Measurements from ENCODE around the gene DAGLA.

The DAGLA gene

GRCh38 chr11:61749591-61750217, 69.5 kb downstream of the DAGLA start:
- no peak for DNase-seq

GRCh38 chr11:61750631-61751273, 70.6 kb downstream of the DAGLA start:
- DNase-seq, result no peak

DNA sequence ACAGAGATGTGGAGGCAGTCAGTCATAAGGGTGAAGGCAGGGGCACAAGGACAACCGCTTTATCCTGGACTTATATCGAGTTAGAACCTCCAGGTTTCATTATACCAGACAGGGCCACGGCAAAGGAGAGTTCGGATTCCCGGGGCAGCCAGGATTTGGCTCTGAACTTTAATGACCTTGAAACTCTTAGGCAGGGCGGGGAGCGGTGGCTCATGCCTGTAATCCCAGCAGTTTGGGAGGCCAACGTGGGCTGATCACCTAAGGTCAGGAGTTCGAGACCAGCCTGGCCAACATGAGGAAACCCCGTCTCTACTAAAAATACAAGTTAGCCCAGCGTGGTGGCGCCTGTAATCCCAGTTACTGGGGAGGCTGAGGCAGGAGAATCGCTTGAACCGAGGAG, 71.2 kb downstream of the DAGLA start:
- no peak for DNase-seq

DNA sequence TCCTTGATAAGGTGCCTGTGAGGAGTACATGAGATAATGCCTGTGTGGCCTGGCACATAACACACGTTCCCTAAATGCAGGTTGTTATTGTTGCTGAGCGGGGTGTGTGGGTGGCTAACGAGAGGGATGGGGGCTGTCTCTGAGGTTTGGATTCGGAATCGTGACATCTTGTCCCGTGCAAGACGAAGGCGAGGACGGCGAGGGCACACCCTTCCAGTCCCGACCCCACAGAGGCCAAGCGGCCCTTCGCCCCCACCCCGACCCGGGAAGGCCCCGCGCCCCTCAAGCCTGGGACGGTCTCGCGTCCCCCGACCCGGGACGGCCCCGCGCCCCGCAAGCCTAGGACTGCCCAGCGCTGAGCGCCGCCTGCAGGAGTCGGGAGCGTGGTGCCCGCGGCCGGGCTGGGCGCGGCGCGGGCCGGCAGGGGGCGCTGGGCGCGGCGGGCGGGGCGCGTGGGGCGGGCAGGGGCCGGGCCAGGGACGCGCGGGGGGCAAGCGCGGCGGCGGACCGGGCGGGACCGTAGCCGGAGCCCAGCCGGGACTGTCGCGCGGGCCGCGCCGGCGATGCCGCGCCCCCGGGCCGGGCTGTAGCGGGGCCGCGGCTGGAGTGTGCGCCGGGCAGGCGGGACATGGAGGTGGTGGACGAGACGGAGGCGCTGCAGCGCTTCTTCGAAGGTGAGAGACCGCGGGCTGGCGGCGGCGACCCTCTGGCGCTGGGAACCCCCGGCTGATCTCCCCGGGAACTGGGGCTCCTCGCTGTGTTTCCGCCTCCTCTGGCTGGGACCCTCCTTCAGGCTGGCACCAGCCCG, 72.1 kb downstream of the DAGLA start, which contains the start of gene MYRF:
Gene MYRF (plus strand): TSS at position 520 of the 808 bp plus-strand sequence. CDS start 109 bp downstream, at position 629.
- no peak for DNase-seq

DNA sequence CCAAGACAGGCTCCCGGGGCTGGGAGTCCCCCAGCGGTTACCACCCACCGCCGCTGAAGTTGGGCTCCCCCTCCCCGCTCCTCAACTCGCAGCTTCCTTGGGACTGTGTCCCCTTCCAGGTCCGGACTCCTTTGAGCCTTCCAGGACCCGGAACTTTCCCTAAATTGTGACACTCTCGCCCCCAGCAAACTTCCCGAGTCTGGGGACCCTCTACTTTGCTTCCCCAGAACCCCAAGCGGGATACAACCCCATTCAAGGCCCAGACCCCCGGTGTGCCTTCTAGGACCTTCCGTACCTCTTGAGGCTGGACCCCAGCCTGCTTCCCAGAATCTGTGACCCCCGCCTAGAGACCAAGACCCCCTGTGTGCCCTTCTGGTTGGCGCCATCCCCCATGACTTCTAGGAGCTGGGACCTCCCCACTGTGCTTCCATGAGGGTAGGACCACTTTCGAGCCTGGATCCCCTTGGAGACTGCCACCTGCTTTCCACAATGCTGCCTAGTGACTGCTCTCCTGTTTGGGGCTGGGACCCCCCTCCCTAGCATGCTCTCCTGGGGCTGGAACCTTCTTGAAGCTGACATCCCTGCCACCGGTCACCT, 72.8 kb downstream of the DAGLA start:
- DNase-seq, result no peak

DNA sequence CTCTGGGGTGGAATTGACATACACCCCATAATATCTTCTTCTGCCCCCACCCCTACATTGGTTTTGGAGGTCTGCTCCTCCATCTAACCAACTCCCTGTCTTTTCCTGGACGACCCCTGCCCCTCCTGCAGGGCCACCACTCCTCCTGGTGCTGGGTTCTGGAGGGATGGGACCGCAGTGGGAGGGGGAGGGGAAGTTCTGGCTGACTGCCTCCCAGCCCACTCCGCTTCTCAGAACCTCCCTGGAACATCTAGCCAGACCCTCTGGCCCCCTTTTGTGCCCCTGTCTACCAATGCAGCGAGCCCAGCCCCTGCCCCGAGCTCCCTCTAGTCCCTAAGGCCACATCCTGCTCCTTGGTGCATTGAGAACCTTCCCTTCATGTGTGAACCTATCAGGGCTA, 73.5 kb downstream of the DAGLA start:
- no peak for DNase-seq

DNA sequence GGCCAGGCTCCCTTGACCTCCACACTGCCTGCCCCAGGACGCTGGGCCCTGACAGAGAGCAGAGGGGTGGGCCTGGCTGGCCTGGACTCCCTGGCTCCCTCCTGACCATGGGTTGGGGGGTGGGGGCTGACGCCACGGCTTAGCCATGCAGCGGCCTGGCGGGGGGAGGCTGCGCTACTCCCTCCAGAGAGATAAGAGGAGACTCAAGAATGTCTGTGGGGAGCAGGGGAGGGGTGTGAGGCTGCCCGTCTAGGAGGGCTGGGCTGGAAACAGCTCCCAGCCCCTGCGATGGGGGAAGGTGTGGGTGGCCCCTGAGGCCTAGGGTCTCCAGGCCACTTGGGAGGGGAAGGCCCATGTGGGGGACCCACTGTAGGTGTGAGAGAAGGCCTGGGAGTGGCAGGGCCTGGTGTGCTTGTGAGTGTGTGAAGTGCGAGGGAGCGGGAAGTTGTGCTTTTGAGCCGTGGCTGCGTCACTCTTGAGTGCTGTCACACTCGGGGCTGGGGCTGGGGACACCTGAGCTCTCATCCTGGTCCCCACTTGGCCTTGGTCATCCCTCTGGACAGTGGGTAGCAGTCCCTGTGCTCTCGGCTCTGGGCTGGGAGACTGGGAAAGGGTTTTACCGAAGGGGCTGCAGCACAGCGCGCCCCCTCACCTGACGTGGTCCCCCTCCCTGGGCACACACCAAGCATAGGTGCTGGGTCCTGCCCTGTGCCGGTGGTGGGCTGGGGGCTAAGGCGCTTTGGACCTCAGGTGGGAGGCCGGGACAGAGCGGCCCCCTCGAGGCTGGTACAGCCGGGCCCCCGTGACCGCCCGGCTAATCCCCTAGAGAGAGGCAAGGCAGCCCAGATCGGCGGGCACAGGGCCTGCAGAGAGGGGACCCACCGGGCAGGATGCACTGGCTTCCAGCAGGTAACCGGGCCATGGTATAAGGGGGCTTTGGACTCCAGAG, 74.6 kb downstream of the DAGLA start:
- DNase-seq, result no peak

DNA sequence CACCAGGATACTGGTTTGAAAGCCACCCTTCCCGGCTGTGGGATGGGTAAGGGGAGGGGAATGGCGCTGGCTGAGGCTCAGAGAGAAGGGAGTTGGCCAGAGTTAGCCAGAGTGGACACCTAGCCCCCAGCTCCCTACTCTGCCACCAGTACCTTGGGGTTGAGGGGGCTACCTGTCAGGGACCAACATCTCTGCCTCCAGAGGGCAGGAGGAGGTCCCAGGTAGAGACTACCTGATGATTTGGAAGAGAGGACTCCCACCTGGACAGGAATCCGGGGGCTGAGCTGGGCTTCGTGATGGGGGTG, 75.9 kb downstream of the DAGLA start:
- DNase-seq, result no peak

DNA sequence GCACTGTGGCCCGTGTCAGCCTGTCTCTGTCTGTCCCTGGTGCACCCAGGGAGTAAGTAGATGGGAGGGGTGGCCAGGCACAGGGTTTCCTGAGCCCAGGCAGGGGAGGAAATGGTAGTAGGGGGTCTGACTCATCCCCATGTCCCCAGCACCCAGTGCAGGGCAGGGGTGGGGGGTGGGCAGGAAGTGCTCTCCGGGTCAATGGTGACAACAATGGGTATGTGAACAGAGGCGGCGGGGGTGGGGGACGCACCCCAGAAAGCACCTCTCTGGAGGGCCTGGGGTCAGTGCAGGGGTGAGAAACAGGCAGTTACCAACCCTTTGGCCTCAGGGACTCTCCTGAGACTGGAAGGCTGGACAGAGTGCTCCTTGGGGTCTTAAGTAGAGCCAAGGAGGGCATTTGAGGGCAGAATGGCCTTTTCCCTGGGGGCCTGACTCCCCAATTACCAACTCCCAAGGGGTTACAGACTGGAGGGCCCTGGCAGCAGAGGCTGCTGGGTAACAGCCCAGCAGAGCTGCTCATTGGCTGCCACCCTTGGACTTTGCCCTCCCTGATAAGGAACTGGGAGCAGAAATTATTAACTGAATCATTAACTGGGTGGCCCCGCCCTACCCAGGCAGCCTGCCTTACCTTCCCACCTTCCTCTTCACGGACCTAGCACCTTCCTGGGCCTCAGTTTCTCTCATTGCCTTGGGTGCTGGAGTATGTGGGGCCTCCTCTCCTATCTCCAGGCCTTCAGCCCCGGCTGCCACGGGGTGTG, 76.4 kb downstream of the DAGLA start:
- no peak for DNase-seq

GRCh38 chr11:61757213-61757862, 77.1 kb downstream of the DAGLA start:
- no peak for DNase-seq

- DNase-seq, result no peak
These were observed 80.8 kb downstream of the DAGLA start for GRCh38 chr11:61760946-61761345.

- no peak for DNase-seq
These were observed 81.4 kb downstream of the DAGLA start for GRCh38 chr11:61761440-61762222.

DNA sequence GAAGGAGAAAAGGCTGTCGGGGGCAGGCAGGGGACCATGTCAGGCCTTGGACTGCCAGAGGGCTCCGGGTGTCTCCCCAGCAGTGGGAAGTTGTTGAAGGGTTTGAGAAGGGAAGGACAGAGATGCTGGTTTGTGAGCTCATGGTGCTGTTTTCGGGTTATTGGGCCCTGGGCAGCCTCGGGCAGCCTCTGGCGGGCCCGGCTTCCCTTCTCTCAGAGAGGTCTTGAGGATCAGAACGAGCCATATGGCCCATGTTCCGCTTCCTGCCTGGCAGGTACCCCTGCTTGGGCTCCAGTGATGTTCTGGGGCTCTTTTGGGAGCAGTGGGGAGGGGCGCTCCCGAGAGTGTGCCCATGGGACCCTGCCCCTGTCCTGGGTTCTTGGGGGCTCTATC, 82.0 kb downstream of the DAGLA start:
- no peak for DNase-seq

GRCh38 chr11:61762798-61763197, 82.6 kb downstream of the DAGLA start:
- DNase-seq, result no peak

- no peak for DNase-seq
These were observed 83.9 kb downstream of the DAGLA start for GRCh38 chr11:61763930-61764605.

DNA sequence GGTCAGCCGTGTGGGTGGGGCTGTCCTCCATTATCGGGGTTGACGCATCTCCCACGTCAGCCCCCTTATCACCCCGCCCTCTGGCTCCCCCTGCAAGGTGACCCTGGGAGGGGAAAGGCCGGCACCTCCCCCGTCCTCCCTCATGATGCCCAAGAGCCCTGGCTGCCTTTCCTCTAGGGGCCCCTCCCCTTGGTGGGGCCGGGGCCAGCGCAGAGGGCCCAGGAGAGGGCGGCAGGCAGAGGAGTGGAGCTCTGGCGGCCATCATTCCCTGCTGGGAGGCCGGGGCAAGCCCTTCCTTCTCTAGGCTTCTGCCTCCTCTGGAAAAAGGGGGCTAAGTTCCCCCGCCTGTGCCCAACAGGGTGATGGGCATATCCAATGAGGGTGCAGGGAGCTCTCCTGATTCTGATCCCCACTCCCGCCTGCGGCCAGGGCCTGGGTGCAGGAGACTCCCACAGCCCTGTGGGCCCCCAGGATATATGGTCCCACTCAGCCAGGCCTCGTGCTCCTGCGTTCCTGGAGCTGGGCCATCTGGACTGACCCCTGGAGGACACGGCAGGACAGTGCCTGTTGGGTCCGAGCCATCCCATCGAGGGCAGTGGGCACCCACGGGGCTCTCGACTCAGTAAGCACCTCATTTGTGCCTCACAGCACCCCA, 84.5 kb downstream of the DAGLA start:
- DNase-seq, result no peak

DNA sequence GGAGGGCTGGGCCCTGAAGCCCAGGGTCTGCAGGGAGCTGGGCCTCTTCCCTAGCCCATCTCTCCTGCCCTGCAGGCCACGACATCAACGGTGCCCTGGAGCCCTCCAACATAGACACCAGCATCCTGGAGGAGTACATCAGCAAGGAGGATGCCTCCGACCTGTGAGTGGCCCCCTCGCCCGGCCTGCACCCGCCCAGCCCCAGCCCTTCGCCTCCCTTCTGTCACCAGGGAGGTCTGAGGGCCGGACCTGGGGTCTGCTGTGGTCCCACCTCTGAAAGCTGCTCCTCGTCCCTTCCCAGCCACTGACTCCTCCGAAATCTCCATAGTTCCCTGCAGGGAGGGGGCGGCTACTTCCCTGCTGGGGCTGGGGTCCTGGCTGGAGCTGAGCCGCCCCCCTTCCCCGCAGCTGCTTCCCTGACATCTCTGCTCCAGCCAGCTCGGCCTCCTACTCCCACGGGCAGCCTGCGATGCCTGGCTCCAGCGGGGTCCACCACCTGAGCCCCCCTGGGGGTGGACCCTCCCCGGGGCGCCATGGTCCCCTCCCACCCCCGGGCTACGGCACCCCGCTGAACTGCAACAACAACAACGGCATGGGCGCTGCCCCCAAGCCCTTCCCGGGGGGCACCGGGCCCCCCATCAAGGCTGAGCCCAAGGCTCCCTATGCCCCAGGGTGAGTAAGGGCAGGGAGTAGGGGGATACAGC, 85.5 kb downstream of the DAGLA start:
- DNase-seq, result no peak

- no peak for DNase-seq
These were observed 86.2 kb downstream of the DAGLA start for GRCh38 chr11:61766353-61766841.
